CD4-positive, alpha-beta T cell (primary cell): ENCODE measurements around the gene KLHL40. TPM values are rescaled to one million over a fixed set of nuclear protein-coding genes. Genes with fewer than 3 reads are reported as not detected.

Experiments used
- ATAC-seq: fragments of 200-7000 bp; cut with Tn5 transposase; one replicate; pipeline ENCODE4 v1.10.0; 2022; ENCODE audit warnings: mild to moderate bottlenecking; ENCODE audit not compliant: poor library complexity
- CTCF ChIA-PET: fragments of 350-600 bp; sonication (Branson Sonifier 250); formaldehyde crosslinking; loops from one replicate; lab custom pipeline; 2021; ENCODE audit warnings: antibody characterized with exemption, inconsistent platforms; lab: Charles Lee
- POLR2A ChIA-PET: fragments of 350-600 bp; sonication (Branson Sonifier 250); formaldehyde crosslinking; loops from one replicate; lab custom pipeline; 2021; ENCODE audit warnings: antibody characterized with exemption, inconsistent platforms; lab: Charles Lee
- DNase-seq, 14 experiments: peaks; one replicate each; pipeline ENCODE4 v3.0.0-alpha.2; 2013 to 2020; ENCODE audit warnings: mixed read lengths in 2 of 14
- H3K27ac ChIP-seq, 2 donors: one replicate each; pipeline versions ENCODE4 v1.5.1 to v1.7.0; 2013; ENCODE audit warnings: low read length in 2 of 2, low read depth in 1 of 2, mild to moderate bottlenecking in 1 of 2
- H3K27me3 ChIP-seq, 2 experiments: 1 replicate in 1 of 2; 2 replicates in 1 of 2; pipeline versions ENCODE4 v1.6.1 to v1.7.0; 2013; ENCODE audit warnings: low read length in 2 of 2, control low read depth in 1 of 2, mild to moderate bottlenecking in 1 of 2, moderate library complexity in 1 of 2; ENCODE audit not compliant: insufficient read depth in 2 of 2, control insufficient read depth in 1 of 2
- H3K36me3 ChIP-seq: one replicate; pipeline ENCODE4 v1.6.1; 2013; ENCODE audit warnings: low read length, control low read depth; ENCODE audit not compliant: insufficient read depth
- H3K4me1 ChIP-seq: one replicate; pipeline ENCODE4 v1.6.1; 2013; ENCODE audit warnings: low read length, control low read depth; ENCODE audit not compliant: insufficient read depth
- H3K4me3 ChIP-seq: one replicate; pipeline ENCODE4 v1.5.1; 2013; ENCODE audit warnings: mild to moderate bottlenecking, low read length, moderate library complexity
- H3K9me3 ChIP-seq, 2 experiments: 1 replicate in 1 of 2; 2 replicates in 1 of 2; pipeline versions ENCODE4 v1.6.1 to v1.7.0; 2013; ENCODE audit warnings: low read length in 2 of 2, mild to moderate bottlenecking in 2 of 2, control low read depth in 1 of 2, moderate library complexity in 1 of 2; ENCODE audit not compliant: control insufficient read depth in 1 of 2, insufficient read depth in 1 of 2
- H3K27ac Mint-ChIP-seq: one replicate; pipeline ENCODE4 v1.8.0; 2020; ENCODE audit warnings: mixed read lengths
- H3K27me3 Mint-ChIP-seq: one replicate; pipeline ENCODE4 v1.8.0; 2021; ENCODE audit warnings: mixed read lengths
- H3K36me3 Mint-ChIP-seq: one replicate; pipeline ENCODE4 v1.8.0; 2021; ENCODE audit warnings: low read depth, mixed read lengths
- H3K4me1 Mint-ChIP-seq: one replicate; pipeline ENCODE4 v1.8.0; 2021; ENCODE audit warnings: low read depth, mixed read lengths
- H3K4me3 Mint-ChIP-seq: one replicate; pipeline ENCODE4 v1.8.0; 2020; ENCODE audit warnings: mild to moderate bottlenecking, mixed read lengths
- H3K9me3 Mint-ChIP-seq: one replicate; pipeline ENCODE4 v1.8.0; 2020; ENCODE audit warnings: mixed read lengths
- intact Hi-C, 2 experiments: fragments of 100-400 bp; cut with DNase I in 1 of 2; cut with micrococcal nuclease in 1 of 2; formaldehyde crosslinking; loops; one replicate each; pipeline versions ENCODE4 v1.15.1 to v1.9.0; 2023 to 2025; cut with DNase I, micrococcal nuclease
- total RNA-seq, 174 experiments: library from RNA in 2 of 174; stranded (reverse) in 2 of 174; gene quantifications; one replicate each; pipeline ENCODE4 v1.2.3 and lab custom pipeline; 2021 to 2026
- TF ChIP-seq, protein P1 (sequence below): fragments of 200-600 bp; IDR thresholded peaks from one replicate; pipeline ENCODE4 v1.8.0; 2022; ENCODE audit warnings: antibody characterized with exemption, mild to moderate bottlenecking

KLHL40 gene
- total RNA-seq, 2 experiments from 2014 or later: not detected

DNA sequence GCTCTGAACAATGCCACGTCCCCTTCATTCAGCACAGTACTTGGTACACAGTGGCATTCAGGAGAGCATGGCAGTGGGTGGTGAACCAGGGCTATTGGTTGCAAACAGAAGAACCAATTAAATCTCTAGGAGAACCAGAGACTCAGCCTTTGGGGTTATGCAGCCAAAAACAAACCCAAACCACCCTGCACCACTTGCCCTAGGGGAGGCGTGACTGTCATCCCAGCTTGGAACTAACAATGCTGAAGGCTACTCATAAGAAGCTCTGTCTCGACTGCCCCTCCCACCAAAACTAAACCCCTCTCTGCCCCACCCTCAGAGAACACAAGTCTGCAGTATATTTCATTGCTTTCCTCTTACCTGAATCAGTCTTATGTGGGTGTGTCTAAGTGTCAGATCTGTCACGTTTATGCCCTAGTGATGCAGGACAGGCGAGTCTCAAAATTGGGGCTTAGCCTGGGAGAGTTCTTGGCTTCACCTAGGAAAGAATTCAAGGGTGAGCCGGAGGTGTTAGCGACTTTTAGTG is 15.2 kb upstream of the KLHL40 start:
- no peaks in the 10 kb centered on the region for H3K4me1 ChIP-seq
- intact Hi-C loops: no loop called here
- POLR2A ChIA-PET: no interaction called here
- no peak for ATAC-seq
- H3K27me3 Mint-ChIP-seq: no peaks in the 10 kb centered on the region
- H3K9me3 ChIP-seq: peaks cover 0 to 15% of the 10 kb centered on the region in 2 experiments
- DNase-seq: no peak
- H3K27ac ChIP-seq: no peak overlapping the region
- CTCF ChIA-PET: no interaction called here
- H3K27ac Mint-ChIP-seq: no peak overlapping the region
- no peaks in the 10 kb centered on the region for H3K36me3 Mint-ChIP-seq
- TF ChIP-seq, protein P1, sequence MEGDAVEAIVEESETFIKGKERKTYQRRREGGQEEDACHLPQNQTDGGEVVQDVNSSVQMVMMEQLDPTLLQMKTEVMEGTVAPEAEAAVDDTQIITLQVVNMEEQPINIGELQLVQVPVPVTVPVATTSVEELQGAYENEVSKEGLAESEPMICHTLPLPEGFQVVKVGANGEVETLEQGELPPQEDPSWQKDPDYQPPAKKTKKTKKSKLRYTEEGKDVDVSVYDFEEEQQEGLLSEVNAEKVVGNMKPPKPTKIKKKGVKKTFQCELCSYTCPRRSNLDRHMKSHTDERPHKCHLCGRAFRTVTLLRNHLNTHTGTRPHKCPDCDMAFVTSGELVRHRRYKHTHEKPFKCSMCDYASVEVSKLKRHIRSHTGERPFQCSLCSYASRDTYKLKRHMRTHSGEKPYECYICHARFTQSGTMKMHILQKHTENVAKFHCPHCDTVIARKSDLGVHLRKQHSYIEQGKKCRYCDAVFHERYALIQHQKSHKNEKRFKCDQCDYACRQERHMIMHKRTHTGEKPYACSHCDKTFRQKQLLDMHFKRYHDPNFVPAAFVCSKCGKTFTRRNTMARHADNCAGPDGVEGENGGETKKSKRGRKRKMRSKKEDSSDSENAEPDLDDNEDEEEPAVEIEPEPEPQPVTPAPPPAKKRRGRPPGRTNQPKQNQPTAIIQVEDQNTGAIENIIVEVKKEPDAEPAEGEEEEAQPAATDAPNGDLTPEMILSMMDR: no peak
- no peaks in the 10 kb centered on the region for H3K27me3 ChIP-seq
- H3K4me3 ChIP-seq: no peak overlapping the region
- no peaks in the 10 kb centered on the region for H3K4me1 Mint-ChIP-seq
- no peaks in the 10 kb centered on the region for H3K36me3 ChIP-seq
- peaks cover 3% of the 10 kb centered on the region for H3K9me3 Mint-ChIP-seq
- H3K4me3 Mint-ChIP-seq: no peak overlapping the region

DNA sequence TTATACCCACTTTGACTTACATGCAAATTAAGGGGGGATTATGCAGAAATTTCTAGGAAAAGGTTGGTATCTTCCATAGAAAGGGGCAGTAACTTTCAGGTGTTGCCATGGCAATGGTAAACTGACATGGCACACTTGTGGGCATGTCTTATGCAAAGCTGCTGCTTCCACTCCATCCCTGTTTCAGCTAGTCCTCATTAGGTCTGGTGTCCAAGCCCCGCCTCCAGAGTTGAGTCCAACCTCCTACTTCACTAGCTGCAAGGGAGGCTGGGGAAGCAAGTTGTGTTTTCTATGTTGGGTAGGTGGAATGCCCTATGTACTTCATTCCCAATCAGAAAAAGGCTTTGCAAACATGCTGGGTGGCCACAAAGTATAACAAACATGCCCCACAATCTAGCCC is 14.7 kb upstream of the KLHL40 start:
- TF ChIP-seq, protein P1: no peak
- Mint-ChIP-seq H3K4me1 (no peaks in the 10 kb centered on the region), H3K9me3 (peaks cover 3% of the 10 kb centered on the region), H3K27me3 (no peaks in the 10 kb centered on the region), H3K36me3 (no peaks in the 10 kb centered on the region), H3K27ac (no peak overlapping the region), H3K4me3 (no peak overlapping the region)
- ATAC-seq (no peak), DNase-seq (no peak)
- ChIA-PET POLR2A (no interaction called here), CTCF (no interaction called here)
- Histone ChIP-seq H3K36me3 (no peaks in the 10 kb centered on the region), H3K4me3 (no peak overlapping the region), H3K27ac (no peak overlapping the region), H3K27me3 (no peaks in the 10 kb centered on the region), H3K9me3 (peaks cover 0 to 15% of the 10 kb centered on the region in 2 experiments), H3K4me1 (no peaks in the 10 kb centered on the region)
- intact Hi-C loops: no loop called here

DNA sequence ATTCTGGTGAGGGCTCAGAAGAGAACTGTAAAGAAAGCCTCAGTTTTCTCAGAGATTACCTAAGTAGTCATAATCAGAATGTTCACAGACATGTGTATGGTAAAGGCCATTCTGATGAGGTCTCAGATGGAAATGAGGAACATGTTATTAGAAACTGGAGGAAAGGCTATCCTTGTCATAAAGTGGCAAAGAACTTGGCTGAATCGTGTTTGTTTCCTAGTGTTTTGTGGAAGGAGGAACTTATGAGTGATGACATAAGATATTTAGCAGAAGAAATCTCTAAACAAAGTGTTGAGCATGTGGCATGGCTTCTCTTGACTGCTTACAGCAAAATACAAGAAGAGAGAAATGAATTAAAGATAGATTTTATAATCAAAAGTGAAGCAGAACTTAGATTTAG is 12.8 kb upstream of the KLHL40 start:
- H3K27ac Mint-ChIP-seq: no peak overlapping the region
- H3K27me3 ChIP-seq: no peaks in the 10 kb centered on the region
- H3K4me3 Mint-ChIP-seq: no peak overlapping the region
- ATAC-seq (no peak), DNase-seq (no peak)
- no peak overlapping the region for H3K4me3 ChIP-seq
- no peaks in the 10 kb centered on the region for H3K4me1 Mint-ChIP-seq
- no peaks in the 10 kb centered on the region for H3K4me1 ChIP-seq
- no peaks in the 10 kb centered on the region for H3K36me3 ChIP-seq
- H3K27me3 Mint-ChIP-seq: no peaks in the 10 kb centered on the region
- peaks cover 5 to 14% of the 10 kb centered on the region in 2 experiments for H3K9me3 ChIP-seq
- intact Hi-C loops: no loop called here
- H3K36me3 Mint-ChIP-seq: no peaks in the 10 kb centered on the region
- TF ChIP-seq, protein P1: no peak
- CTCF ChIA-PET: no interaction called here
- no peak overlapping the region for H3K27ac ChIP-seq
- POLR2A ChIA-PET: no interaction called here
- peaks cover 3% of the 10 kb centered on the region for H3K9me3 Mint-ChIP-seq
